Measurements from ENCODE around the gene INSRR.

INSRR gene

GRCh38 chr1:156889802-156890580 is 31.1 kb upstream of the INSRR start:
- Histone ChIP-seq H3K4me1 (ENCODE audit: control insufficient read depth, insufficient read depth, low read length) (no peaks in the 10 kb centered on the region), H3K9ac (ENCODE audit: low read length) (no peak overlapping the region), H3K27ac (ENCODE audit: low read depth, low read length) (no peak overlapping the region), H3K4me3 (ENCODE audit: low read length) (no peak overlapping the region), H3K36me3 (ENCODE audit: control insufficient read depth, insufficient read depth, low read length) (no peaks in the 10 kb centered on the region), H3K27me3 (ENCODE audit: control insufficient read depth, insufficient read depth, low read length) (peaks cover 10% of the 10 kb centered on the region)

GRCh38 chr1:156887734-156888133 is 28.8 kb upstream of the INSRR start:
- peaks cover 4% of the 10 kb centered on the region for H3K27me3 ChIP-seq (ENCODE audit: control insufficient read depth, insufficient read depth, low read length)
- H3K36me3 ChIP-seq (ENCODE audit: control insufficient read depth, insufficient read depth, low read length): no peaks in the 10 kb centered on the region
- H3K9ac ChIP-seq (ENCODE audit: low read length): no peak overlapping the region

GRCh38 chr1:156887317-156887716 is 28.4 kb upstream of the INSRR start:
- H3K9ac ChIP-seq (ENCODE audit: low read length): no peak overlapping the region
- no peaks in the 10 kb centered on the region for H3K4me1 ChIP-seq (ENCODE audit: control insufficient read depth, insufficient read depth, low read length)
- peaks cover 8% of the 10 kb centered on the region for H3K27me3 ChIP-seq (ENCODE audit: control insufficient read depth, insufficient read depth, low read length)
- no peak overlapping the region for H3K4me3 ChIP-seq (ENCODE audit: low read length)
- H3K27ac ChIP-seq (ENCODE audit: low read depth, low read length): no peak overlapping the region
- H3K36me3 ChIP-seq (ENCODE audit: control insufficient read depth, insufficient read depth, low read length): no peaks in the 10 kb centered on the region

More at GRCh38 chr1:156887734-156888133, 28.8 kb upstream of the INSRR start:
- H3K4me3 ChIP-seq (ENCODE audit: low read length): no peak overlapping the region
- H3K4me1 ChIP-seq (ENCODE audit: control insufficient read depth, insufficient read depth, low read length): no peaks in the 10 kb centered on the region
- H3K27ac ChIP-seq (ENCODE audit: low read depth, low read length): no peak overlapping the region

- Histone ChIP-seq H3K27ac (ENCODE audit: low read depth, low read length) (no peak overlapping the region), H3K27me3 (ENCODE audit: control insufficient read depth, insufficient read depth, low read length) (peaks cover 6% of the 10 kb centered on the region), H3K9ac (ENCODE audit: low read length) (no peak overlapping the region), H3K4me1 (ENCODE audit: control insufficient read depth, insufficient read depth, low read length) (no peaks in the 10 kb centered on the region), H3K4me3 (ENCODE audit: low read length) (no peak overlapping the region), H3K36me3 (ENCODE audit: control insufficient read depth, insufficient read depth, low read length) (no peaks in the 10 kb centered on the region)
These were observed 27.8 kb upstream of the INSRR start for GRCh38 chr1:156886583-156887281.

GRCh38 chr1:156885880-156886355 is 27.0 kb upstream of the INSRR start:
- Histone ChIP-seq H3K4me1 (ENCODE audit: control insufficient read depth, insufficient read depth, low read length) (no peaks in the 10 kb centered on the region), H3K4me3 (ENCODE audit: low read length) (no peak overlapping the region), H3K27me3 (ENCODE audit: control insufficient read depth, insufficient read depth, low read length) (peaks cover 6% of the 10 kb centered on the region), H3K9ac (ENCODE audit: low read length) (no peak overlapping the region), H3K27ac (ENCODE audit: low read depth, low read length) (no peak overlapping the region), H3K36me3 (ENCODE audit: control insufficient read depth, insufficient read depth, low read length) (no peaks in the 10 kb centered on the region)

GRCh38 chr1:156885314-156885713 is 26.4 kb upstream of the INSRR start:
- H3K27ac ChIP-seq (ENCODE audit: low read depth, low read length): no peak overlapping the region
- peaks cover 6% of the 10 kb centered on the region for H3K27me3 ChIP-seq (ENCODE audit: control insufficient read depth, insufficient read depth, low read length)
- H3K36me3 ChIP-seq (ENCODE audit: control insufficient read depth, insufficient read depth, low read length): no peaks in the 10 kb centered on the region
- no peak overlapping the region for H3K4me3 ChIP-seq (ENCODE audit: low read length)
- H3K4me1 ChIP-seq (ENCODE audit: control insufficient read depth, insufficient read depth, low read length): no peaks in the 10 kb centered on the region
- no peak overlapping the region for H3K9ac ChIP-seq (ENCODE audit: low read length)

- no peak overlapping the region for H3K9ac ChIP-seq (ENCODE audit: low read length)
- H3K27ac ChIP-seq (ENCODE audit: low read depth, low read length): no peak overlapping the region
- H3K4me1 ChIP-seq (ENCODE audit: control insufficient read depth, insufficient read depth, low read length): no peaks in the 10 kb centered on the region
- no peaks in the 10 kb centered on the region for H3K36me3 ChIP-seq (ENCODE audit: control insufficient read depth, insufficient read depth, low read length)
- no peak overlapping the region for H3K4me3 ChIP-seq (ENCODE audit: low read length)
- H3K27me3 ChIP-seq (ENCODE audit: control insufficient read depth, insufficient read depth, low read length): peaks cover 9% of the 10 kb centered on the region
These were observed 25.8 kb upstream of the INSRR start for GRCh38 chr1:156884560-156885184.

- no peak overlapping the region for H3K9ac ChIP-seq (ENCODE audit: low read length)
- no peaks in the 10 kb centered on the region for H3K4me1 ChIP-seq (ENCODE audit: control insufficient read depth, insufficient read depth, low read length)
- H3K36me3 ChIP-seq (ENCODE audit: control insufficient read depth, insufficient read depth, low read length): no peaks in the 10 kb centered on the region
- H3K4me3 ChIP-seq (ENCODE audit: low read length): no peak overlapping the region
- H3K27ac ChIP-seq (ENCODE audit: low read depth, low read length): no peak overlapping the region
- peaks cover 11% of the 10 kb centered on the region for H3K27me3 ChIP-seq (ENCODE audit: control insufficient read depth, insufficient read depth, low read length)
These were observed 25.0 kb upstream of the INSRR start for GRCh38 chr1:156883919-156884318.

- no peaks in the 10 kb centered on the region for H3K4me1 ChIP-seq (ENCODE audit: control insufficient read depth, insufficient read depth, low read length)
- H3K36me3 ChIP-seq (ENCODE audit: control insufficient read depth, insufficient read depth, low read length): no peaks in the 10 kb centered on the region
- H3K9ac ChIP-seq (ENCODE audit: low read length): no peak overlapping the region
- peaks cover 11% of the 10 kb centered on the region for H3K27me3 ChIP-seq (ENCODE audit: control insufficient read depth, insufficient read depth, low read length)
- H3K4me3 ChIP-seq (ENCODE audit: low read length): no peak overlapping the region
- no peak overlapping the region for H3K27ac ChIP-seq (ENCODE audit: low read depth, low read length)
These were observed 23.6 kb upstream of the INSRR start for GRCh38 chr1:156882543-156882942.

GRCh38 chr1:156881663-156882062 is 22.7 kb upstream of the INSRR start:
- H3K27me3 ChIP-seq (ENCODE audit: control insufficient read depth, insufficient read depth, low read length): peaks cover 11% of the 10 kb centered on the region

GRCh38 chr1:156881101-156881500 is 22.2 kb upstream of the INSRR start:
- Histone ChIP-seq H3K4me1 (ENCODE audit: control insufficient read depth, insufficient read depth, low read length) (no peaks in the 10 kb centered on the region), H3K27ac (ENCODE audit: low read depth, low read length) (no peak overlapping the region), H3K27me3 (ENCODE audit: control insufficient read depth, insufficient read depth, low read length) (peaks cover 11% of the 10 kb centered on the region), H3K9ac (ENCODE audit: low read length) (no peak overlapping the region), H3K36me3 (ENCODE audit: control insufficient read depth, insufficient read depth, low read length) (no peaks in the 10 kb centered on the region), H3K4me3 (ENCODE audit: low read length) (no peak overlapping the region)

More at GRCh38 chr1:156881663-156882062, 22.7 kb upstream of the INSRR start:
- Histone ChIP-seq H3K4me1 (ENCODE audit: control insufficient read depth, insufficient read depth, low read length) (no peaks in the 10 kb centered on the region), H3K9ac (ENCODE audit: low read length) (no peak overlapping the region), H3K27ac (ENCODE audit: low read depth, low read length) (no peak overlapping the region), H3K4me3 (ENCODE audit: low read length) (no peak overlapping the region), H3K36me3 (ENCODE audit: control insufficient read depth, insufficient read depth, low read length) (no peaks in the 10 kb centered on the region)

GRCh38 chr1:156880473-156880872 is 21.6 kb upstream of the INSRR start:
- H3K4me1 ChIP-seq (ENCODE audit: control insufficient read depth, insufficient read depth, low read length): no peaks in the 10 kb centered on the region
- no peaks in the 10 kb centered on the region for H3K36me3 ChIP-seq (ENCODE audit: control insufficient read depth, insufficient read depth, low read length)
- no peak overlapping the region for H3K9ac ChIP-seq (ENCODE audit: low read length)
- no peak overlapping the region for H3K27ac ChIP-seq (ENCODE audit: low read depth, low read length)
- peaks cover 11% of the 10 kb centered on the region for H3K27me3 ChIP-seq (ENCODE audit: control insufficient read depth, insufficient read depth, low read length)
- no peak overlapping the region for H3K4me3 ChIP-seq (ENCODE audit: low read length)

All from rectal smooth muscle tissue (tissue), 1 donor.